ENCODE measurements around the gene ACKR3.

ACKR3 gene

DNA sequence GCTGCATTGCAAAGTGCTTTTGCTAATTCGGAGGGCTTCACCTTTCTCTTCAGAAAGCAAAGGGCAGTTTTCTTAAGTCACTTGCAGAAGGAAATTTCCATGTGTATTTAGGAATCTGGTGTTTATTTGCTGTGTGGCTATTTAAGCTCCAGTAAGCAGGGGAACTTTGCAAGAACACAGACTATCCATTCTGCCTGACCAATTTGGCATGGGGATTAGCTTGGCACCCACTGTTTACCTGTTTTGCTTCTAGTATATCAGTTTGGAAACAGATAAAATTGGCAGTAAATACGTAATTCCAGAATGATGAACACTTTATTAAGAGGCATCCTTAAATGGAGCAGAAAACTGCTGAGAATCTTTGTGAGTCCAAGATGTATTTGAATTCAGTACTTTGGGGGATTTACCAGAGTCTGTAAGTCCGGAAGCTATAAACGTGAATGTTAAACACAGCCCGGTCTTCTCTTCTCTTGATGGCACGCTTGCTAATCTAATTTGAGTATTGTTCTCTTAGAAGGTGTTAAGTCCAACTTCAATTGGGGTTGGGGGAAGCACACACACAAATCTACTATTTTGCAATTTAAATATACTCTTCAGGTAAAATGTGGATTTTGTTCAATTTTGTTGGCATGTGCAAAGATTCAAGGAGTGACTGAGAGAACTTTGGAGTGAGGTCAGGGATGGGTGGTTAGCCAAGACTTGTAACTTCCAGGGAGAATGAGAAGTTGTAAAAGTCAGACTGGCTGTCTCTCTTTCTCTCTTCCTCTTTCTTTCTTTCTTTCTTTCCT lies 650 bp downstream of the ACKR3 start:
- DNase-seq: no peak

- peak; percentile 54 for DNase-seq
These were observed 1.5 kb downstream of the ACKR3 start for GRCh38 chr2:236571145-236571544.

GRCh38 chr2:236572482-236572881 lies 2.9 kb downstream of the ACKR3 start:
- DNase-seq: peak; percentile 48

- no peak for DNase-seq
These were observed 3.7 kb downstream of the ACKR3 start for GRCh38 chr2:236573066-236573929.

- DNase-seq: no peak
These were observed 4.4 kb downstream of the ACKR3 start for GRCh38 chr2:236574000-236574399.

- DNase-seq: no peak
These were observed 5.0 kb downstream of the ACKR3 start for GRCh38 chr2:236574424-236575145.

DNA sequence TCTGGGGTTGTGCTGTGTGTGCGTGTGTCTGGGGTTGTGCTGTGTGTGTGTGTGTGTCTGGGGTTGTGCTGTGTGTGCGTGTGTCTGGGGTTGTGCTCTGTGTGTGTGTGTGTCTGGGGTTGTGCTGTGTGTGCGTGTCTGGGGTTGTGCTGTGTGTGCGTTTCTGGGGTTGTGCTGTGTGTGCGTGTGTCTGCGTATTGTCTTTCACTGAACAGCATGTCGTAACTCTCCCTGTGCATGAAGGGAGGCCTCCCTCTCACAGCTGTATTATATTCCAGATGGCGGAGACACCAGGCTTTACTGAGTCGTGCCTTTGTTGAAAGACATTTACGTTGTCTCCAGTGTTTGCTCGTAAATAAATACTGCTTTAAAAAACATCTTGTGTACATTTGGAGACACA lies 5.9 kb downstream of the ACKR3 start:
- no peak for DNase-seq

DNA sequence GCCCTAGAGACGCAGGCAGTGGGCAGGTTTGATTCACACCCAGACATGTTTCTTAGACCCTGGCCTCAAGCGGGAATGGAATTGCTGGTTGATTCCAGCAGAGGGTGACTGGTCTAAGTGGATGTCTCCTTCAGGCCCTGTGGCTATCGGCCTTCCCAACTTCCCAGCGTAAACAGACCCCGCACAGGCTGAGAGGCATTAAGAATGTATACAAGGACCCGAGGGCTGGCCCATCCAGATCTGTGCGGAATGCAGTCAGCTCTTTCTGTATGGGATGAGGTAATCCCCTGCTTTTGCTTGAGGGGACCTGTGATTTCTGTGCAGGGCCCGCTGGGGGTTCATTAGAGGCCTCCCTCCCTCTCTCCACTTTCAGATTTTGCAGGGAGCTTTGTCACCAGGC lies 6.5 kb downstream of the ACKR3 start:
- no peak for DNase-seq

- DNase-seq: no peak
These were observed 7.3 kb downstream of the ACKR3 start for GRCh38 chr2:236576953-236577352.

DNA sequence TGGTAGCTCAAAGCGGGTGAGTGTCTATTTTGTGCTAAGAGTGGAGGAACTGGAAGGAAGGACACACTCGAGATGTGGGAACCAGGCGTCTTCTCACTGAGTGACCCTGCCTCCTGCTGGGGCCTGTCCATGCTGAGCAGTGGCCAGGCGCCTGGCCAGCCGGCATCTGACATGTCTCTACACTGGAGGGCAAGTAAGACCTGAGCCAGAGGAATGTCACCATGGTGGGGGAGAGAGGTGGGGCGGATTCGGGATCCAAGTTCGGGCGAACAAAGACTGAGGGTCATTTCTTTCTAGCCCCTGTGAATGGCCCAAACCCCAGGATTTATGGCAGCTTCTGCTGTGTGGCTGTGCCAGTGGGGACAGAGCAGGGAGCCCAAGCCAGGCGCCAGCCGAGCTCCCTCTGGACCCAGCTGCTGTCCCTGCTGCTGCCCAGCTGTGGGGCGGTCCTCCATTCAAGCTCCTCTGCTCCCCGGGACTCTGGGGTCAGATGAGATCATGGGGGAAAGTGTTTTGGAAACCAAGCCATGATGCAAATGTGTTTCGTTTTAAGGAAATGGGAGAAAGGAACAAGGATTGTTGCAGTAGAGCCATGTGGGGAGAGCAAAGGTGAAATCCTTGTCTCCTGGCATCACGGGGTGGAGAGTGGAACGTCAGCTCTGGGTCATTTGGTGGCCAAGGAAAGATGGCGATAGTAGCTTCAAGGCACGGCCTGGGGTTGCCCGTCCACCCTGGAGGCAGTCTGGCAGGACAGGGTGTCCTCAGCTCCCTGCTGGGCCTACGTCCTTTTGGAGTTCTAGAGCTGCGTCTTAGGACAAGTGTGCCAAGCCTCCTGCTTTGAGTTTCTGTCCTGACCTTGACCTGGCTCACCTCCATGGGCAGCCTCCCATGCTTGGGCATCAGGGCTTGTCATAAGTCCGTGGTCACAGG lies 8.1 kb downstream of the ACKR3 start:
- DNase-seq: no peak

DNA sequence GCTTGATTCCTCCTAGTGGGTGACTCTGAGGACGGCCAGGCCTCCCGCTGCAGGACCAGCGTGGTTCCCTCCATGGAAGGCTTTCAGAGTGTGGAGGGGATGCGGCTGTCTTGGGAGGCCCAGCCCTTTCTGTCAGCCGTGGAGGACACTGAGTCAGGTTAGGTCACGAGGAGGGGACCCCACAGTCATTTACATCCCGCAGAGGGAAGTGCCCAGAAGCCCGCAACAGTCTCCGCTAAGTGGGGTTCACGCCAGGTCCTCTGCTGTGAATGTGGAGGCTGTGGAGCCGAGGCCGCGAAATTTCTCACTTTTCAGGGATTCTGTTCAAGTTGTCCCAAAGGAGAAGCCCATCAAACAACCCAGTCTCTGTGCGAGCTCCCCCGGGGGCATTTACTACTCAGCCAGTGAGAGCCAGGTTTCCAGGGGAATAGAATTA lies 8.8 kb downstream of the ACKR3 start:
- no peak for DNase-seq

- DNase-seq: no peak
These were observed 9.6 kb downstream of the ACKR3 start for GRCh38 chr2:236579048-236579745.

GRCh38 chr2:236579746-236580315 lies 10.2 kb downstream of the ACKR3 start:
- no peak for DNase-seq

DNA sequence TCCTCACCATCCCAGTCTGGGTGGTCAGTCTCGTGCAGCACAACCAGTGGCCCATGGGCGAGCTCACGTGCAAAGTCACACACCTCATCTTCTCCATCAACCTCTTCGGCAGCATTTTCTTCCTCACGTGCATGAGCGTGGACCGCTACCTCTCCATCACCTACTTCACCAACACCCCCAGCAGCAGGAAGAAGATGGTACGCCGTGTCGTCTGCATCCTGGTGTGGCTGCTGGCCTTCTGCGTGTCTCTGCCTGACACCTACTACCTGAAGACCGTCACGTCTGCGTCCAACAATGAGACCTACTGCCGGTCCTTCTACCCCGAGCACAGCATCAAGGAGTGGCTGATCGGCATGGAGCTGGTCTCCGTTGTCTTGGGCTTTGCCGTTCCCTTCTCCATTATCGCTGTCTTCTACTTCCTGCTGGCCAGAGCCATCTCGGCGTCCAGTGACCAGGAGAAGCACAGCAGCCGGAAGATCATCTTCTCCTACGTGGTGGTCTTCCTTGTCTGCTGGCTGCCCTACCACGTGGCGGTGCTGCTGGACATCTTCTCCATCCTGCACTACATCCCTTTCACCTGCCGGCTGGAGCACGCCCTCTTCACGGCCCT lies 11.2 kb downstream of the ACKR3 start:
- no peak for DNase-seq

DNA sequence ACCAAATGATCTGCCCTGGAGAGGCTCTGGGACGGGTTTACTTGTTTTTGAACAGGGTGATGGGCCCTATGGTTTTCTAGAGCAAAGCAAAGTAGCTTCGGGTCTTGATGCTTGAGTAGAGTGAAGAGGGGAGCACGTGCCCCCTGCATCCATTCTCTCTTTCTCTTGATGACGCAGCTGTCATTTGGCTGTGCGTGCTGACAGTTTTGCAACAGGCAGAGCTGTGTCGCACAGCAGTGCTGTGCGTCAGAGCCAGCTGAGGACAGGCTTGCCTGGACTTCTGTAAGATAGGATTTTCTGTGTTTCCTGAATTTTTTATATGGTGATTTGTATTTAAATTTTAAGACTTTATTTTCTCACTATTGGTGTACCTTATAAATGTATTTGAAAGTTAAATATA lies 11.9 kb downstream of the ACKR3 start:
- no peak for DNase-seq

DNA sequence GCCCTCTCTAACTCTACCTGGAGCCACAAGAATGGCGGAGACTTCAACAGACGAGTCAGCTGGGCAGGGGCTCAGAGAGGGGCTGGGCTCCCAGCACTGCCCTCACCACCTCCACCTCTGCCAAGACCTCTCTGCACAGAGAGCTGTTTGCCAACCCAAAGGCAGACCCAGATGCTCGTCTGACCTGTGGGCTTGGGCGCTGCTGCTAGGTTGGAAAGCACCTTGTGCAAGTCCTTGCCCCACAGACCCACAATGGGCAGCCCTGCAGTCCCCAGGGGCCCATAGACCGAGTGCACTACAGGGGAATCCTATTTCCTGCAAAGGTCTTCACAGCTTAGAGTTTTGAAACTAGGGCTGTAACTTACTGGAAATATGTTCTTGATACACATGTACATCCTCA lies 13.3 kb downstream of the ACKR3 start:
- no peak for DNase-seq

DNA sequence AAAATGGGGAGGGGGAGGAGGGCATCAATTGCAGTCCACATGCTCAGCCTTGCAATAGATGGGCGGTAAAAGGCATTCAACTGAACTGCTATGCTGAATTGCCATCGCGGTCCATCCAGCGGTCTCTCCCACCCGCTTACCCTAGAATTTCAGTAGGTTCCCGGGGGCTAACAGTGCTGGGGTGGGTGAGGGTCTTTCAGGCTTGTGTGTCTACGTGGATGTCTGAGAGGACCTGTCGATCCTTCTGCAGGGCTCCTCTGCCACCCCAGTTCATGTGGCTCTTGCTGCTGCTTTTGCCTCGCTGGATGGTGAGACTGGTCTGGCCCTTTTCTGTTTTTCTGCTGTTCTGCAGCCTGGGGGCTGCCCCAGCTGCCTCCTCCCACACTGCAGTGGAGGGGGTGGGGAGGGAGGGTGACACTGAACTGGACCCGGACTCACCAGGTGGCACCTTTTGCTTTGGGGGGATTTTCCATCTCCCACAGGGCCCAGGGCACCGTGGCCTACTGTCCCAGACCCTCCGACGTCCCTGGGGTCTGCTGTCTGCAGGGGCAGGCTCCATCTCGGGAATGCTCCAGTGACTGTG lies 14.1 kb downstream of the ACKR3 start:
- DNase-seq: no peak

GRCh38 chr2:236584521-236585384 lies 15.1 kb downstream of the ACKR3 start:
- DNase-seq: no peak

DNA sequence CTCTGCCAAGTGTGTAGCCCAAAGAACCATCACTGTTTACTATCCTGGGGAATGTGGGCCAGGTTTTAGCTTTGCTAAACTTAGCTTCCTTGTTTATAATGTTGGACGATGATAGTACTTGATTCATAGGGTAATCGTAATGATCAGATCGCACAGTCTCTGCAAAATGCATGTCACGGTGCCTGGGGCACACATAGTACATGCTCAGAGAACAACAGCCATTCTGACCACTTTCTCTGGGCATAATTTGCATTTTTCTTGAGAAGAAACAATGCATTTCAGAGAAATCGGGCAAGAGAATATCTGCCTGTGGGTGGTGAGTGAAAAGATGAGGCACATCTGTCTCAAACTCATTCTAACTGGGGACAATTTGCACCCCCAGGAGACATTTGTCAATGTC lies 16.3 kb downstream of the ACKR3 start:
- DNase-seq: no peak

Measured in femur (tissue), 1 donor.